Neural cell (in vitro differentiated cells): Measurements from ENCODE around the gene CDK17. TPM values are rescaled to one million over a fixed set of nuclear protein-coding genes. Genes with fewer than 3 reads are reported as not detected.

Experiments used
- H2AFZ ChIP-seq: fragments of 200-600, 300-800 bp; sonication (generic), shearing (Covaris generic); 2 replicates; pipeline ENCODE4 v1.6.0; 2014; ENCODE audit warnings: low read depth, mild to moderate bottlenecking, antibody characterized with exemption, low read length, moderate library complexity
- H3F3A ChIP-seq: fragments of 200-600 bp; shearing (Covaris generic); 2 replicates; pipeline ENCODE4 v1.6.1; 2016; ENCODE audit warnings: mild to moderate bottlenecking, moderate library complexity, mixed read lengths, antibody characterized with exemption, low read length; ENCODE audit not compliant: insufficient read depth, poor library complexity, severe bottlenecking
- H3K27ac ChIP-seq: fragments of 200-600, 300-800 bp; sonication (generic), shearing (Covaris generic); 2 replicates; pipeline ENCODE4 v1.5.1; 2014; ENCODE audit warnings: mild to moderate bottlenecking, low read length, moderate library complexity
- H3K27me3 ChIP-seq: fragments of 300-800, 200-600 bp; sonication (generic), shearing (Covaris generic); 2 replicates; pipeline ENCODE4 v1.6.0; 2014; ENCODE audit warnings: mild to moderate bottlenecking, low read depth, low read length, moderate library complexity; ENCODE audit not compliant: insufficient read depth
- H3K36me3 ChIP-seq: fragments of 300-800, 200-600 bp; sonication (generic), shearing (Covaris generic); 2 replicates; pipeline ENCODE4 v1.5.1; 2014; ENCODE audit warnings: mild to moderate bottlenecking, antibody characterized with exemption, low read length, moderate library complexity; ENCODE audit not compliant: insufficient read depth
- H3K4me2 ChIP-seq: fragments of 300-800, 200-600 bp; sonication (generic), shearing (Covaris generic); 2 replicates; pipeline ENCODE4 v1.6.0; 2014; ENCODE audit warnings: mild to moderate bottlenecking, low read length
- H3K4me3 ChIP-seq: fragments of 300-800, 200-600 bp; sonication (generic), shearing (Covaris generic); 2 replicates; pipeline ENCODE4 v1.5.1; 2014; ENCODE audit warnings: mild to moderate bottlenecking, low read length, moderate library complexity
- H3K79me2 ChIP-seq: fragments of 200-600 bp; shearing (Covaris generic); replicated peaks from 2 replicates; pipeline ENCODE4 v1.6.0; 2014; ENCODE audit warnings: mild to moderate bottlenecking, low read length, moderate library complexity; ENCODE audit not compliant: insufficient read depth
- H3K9ac ChIP-seq: fragments of 300-800, 200-600 bp; sonication (generic), shearing (Covaris generic); 2 replicates; pipeline ENCODE4 v1.6.1; 2016; ENCODE audit warnings: mild to moderate bottlenecking, low read length, mixed read lengths
- H3K9me2 ChIP-seq: fragments of 200-600 bp; shearing (Covaris generic); 2 replicates; pipeline ENCODE4 v1.6.1; 2016; ENCODE audit warnings: mild to moderate bottlenecking, low read length, mixed read lengths; ENCODE audit not compliant: insufficient read depth
- H3K9me3 ChIP-seq: fragments of 200-600, 300-800 bp; sonication (generic), shearing (Covaris generic); 2 replicates; pipeline ENCODE4 v1.6.1; 2016; ENCODE audit warnings: mild to moderate bottlenecking, mixed run types, low read length, moderate library complexity, mixed read lengths
- H4K20me1 ChIP-seq: fragments of 200-600 bp; shearing (Covaris generic); 2 replicates; pipeline ENCODE4 v1.6.1; 2016; ENCODE audit warnings: mild to moderate bottlenecking, mixed run types; ENCODE audit not compliant: insufficient read depth
- CTCF ChIP-seq: fragments of 450-650 bp; IDR thresholded peaks from 2 replicates; pipeline ENCODE4 v1.5.1; 2014; ENCODE audit warnings: antibody characterized with exemption, mild to moderate bottlenecking, moderate library complexity; ENCODE audit not compliant: poor library complexity, severe bottlenecking
- EP300 ChIP-seq: fragments of 450-650 bp; conservative IDR thresholded peaks from 2 replicates; pipeline ENCODE4 v1.6.1; 2014; ENCODE audit warnings: antibody characterized with exemption, mild to moderate bottlenecking, moderate library complexity; ENCODE audit not compliant: poor library complexity, severe bottlenecking
- EZH2 ChIP-seq: fragments of 200-600, 300-800 bp; shearing (Covaris generic), sonication (generic); IDR thresholded peaks from 2 replicates; pipeline ENCODE4 v1.6.1; 2014; ENCODE audit warnings: antibody characterized with exemption, low read length, borderline replicate concordance, mild to moderate bottlenecking; ENCODE audit not compliant: insufficient read depth, poor library complexity, severe bottlenecking
- MXI1 ChIP-seq: fragments of 450-650 bp; conservative IDR thresholded peaks from 2 replicates; pipeline ENCODE4 v1.6.1; 2014; ENCODE audit warnings: antibody characterized with exemption, mild to moderate bottlenecking; ENCODE audit not compliant: poor library complexity, severe bottlenecking
- POLR2AphosphoS5 ChIP-seq: IDR thresholded peaks from 2 replicates; pipeline ENCODE4 v1.6.1; 2012
- RAD21 ChIP-seq: fragments of 450-650 bp; conservative IDR thresholded peaks from 2 replicates; pipeline ENCODE4 v1.6.1; 2014; ENCODE audit warnings: antibody characterized with exemption, mild to moderate bottlenecking, moderate library complexity
- REST ChIP-seq: IDR thresholded peaks from 2 replicates; pipeline ENCODE4 v1.6.1; 2012; ENCODE audit warnings: borderline replicate concordance
- SMC3 ChIP-seq: fragments of 450-650 bp; conservative IDR thresholded peaks from 2 replicates; pipeline ENCODE4 v1.6.1; 2014; ENCODE audit warnings: antibody characterized with exemption, mild to moderate bottlenecking, moderate library complexity; ENCODE audit not compliant: poor library complexity
- TAF1 ChIP-seq: IDR thresholded peaks from 2 replicates; pipeline ENCODE4 v1.6.1; 2012; ENCODE audit warnings: low read depth
- polyA plus RNA-seq: library from polyadenylated mRNA; depleted of rRNA; stranded (reverse); fragments of >200 nt; gene quantifications from 2 replicates; pipeline ENCODE4 v1.2.3, GENCODE V29; 2014

CDK17 gene
- polyA plus RNA-seq, 1 donor from 2014 or later = 119 TPM

- no peaks in the 10 kb centered on the region for H4K20me1 ChIP-seq
- H3K27me3 ChIP-seq = no peaks in the 10 kb centered on the region
- H2AFZ ChIP-seq = no peak overlapping the region
- no peaks in the 10 kb centered on the region for H3K9me2 ChIP-seq
- peaks cover 70% of the 10 kb centered on the region for H3K79me2 ChIP-seq
- H3K9me3 ChIP-seq = no peaks in the 10 kb centered on the region
- H3K27ac ChIP-seq = no peak overlapping the region
- TF ChIP-seq CTCF (no peak), MXI1 (no peak), POLR2AphosphoS5 (no peak), TAF1 (no peak)
- H3K4me2 ChIP-seq = no peak overlapping the region
- H3K4me3 ChIP-seq = no peak overlapping the region
- H3K9ac ChIP-seq = no peak overlapping the region
- no peaks in the 10 kb centered on the region for H3K36me3 ChIP-seq
- no peaks in the 10 kb centered on the region for H3F3A ChIP-seq
Measured at GRCh38 chr12:96360550-96360949, 39.7 kb downstream of the CDK17 start.

- no peak overlapping the region for H3K9ac ChIP-seq
- H3F3A ChIP-seq = no peaks in the 10 kb centered on the region
- no peaks in the 10 kb centered on the region for H3K36me3 ChIP-seq
- no peaks in the 10 kb centered on the region for H3K27me3 ChIP-seq
- H3K9me2 ChIP-seq = no peaks in the 10 kb centered on the region
- H2AFZ ChIP-seq = no peak overlapping the region
- peaks cover 59% of the 10 kb centered on the region for H3K79me2 ChIP-seq
- H3K27ac ChIP-seq = no peak overlapping the region
- no peak overlapping the region for H3K4me2 ChIP-seq
- H4K20me1 ChIP-seq = no peaks in the 10 kb centered on the region
- TF ChIP-seq EP300 = no peak
- H3K4me3 ChIP-seq = no peak overlapping the region
- no peaks in the 10 kb centered on the region for H3K9me3 ChIP-seq
Measured at GRCh38 chr12:96359328-96359727, 40.9 kb downstream of the CDK17 start.

GRCh38 chr12:96356831-96357230 is 43.4 kb downstream of the CDK17 start:
- Histone ChIP-seq H3K4me3 (no peak overlapping the region), H3K9ac (no peak overlapping the region), H3K9me2 (no peaks in the 10 kb centered on the region), H3K27me3 (no peaks in the 10 kb centered on the region), H4K20me1 (no peaks in the 10 kb centered on the region), H3F3A (no peaks in the 10 kb centered on the region), H3K9me3 (no peaks in the 10 kb centered on the region), H2AFZ (no peak overlapping the region), H3K79me2 (peaks cover 69% of the 10 kb centered on the region), H3K4me2 (no peak overlapping the region), H3K27ac (no peak overlapping the region), H3K36me3 (no peaks in the 10 kb centered on the region)
- TF ChIP-seq RAD21 (no peak), SMC3 (no peak), MXI1 (no peak), REST (no peak), CTCF (no peak), EP300 (no peak), POLR2AphosphoS5 (no peak), EZH2 (no peak), TAF1 (no peak)
